ENCODE measurements around the gene ZNRF2.

Gene ZNRF2

DNA sequence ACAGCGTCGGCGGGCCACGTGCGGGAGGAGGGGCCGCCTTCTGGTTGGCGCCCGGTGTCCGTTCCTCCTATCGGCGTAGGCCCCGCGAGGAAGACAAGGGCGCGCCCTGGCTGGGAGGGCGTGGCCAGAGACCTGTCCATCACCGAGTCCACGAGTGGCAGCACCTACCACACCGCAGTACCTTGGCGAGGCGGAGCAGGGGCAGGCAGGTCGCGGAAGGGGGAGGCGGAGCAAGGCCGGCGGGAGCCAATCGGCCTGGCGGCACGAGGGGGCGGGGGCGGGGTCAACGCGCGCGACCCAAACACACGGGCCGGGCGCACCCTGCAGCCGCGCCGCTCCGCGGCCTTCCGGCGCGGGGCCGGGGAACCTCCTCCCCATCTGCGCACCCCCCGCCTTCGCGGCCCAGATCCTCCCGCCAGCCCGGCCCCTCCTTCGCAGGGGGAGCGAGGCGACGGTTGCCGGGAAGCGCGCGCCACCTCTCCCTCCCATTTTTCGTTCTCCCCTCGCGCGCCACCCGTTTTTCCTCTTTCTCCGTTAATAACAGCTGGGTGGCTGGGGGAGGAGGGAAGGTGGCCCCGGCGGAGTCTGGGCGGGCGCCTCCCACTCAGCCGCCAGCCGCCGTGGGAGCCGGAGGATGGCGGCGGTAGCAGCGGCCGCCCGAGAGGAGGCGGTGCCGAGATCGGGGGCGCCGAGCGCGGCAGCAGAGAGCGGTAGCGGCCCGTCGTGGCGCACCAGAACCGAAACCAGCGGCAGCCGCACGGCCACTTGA lies at the start of gene ZNRF2:
Gene ZNRF2, plus strand, starts transcription at position 300 of the 769 bp plus-strand sequence. CDS start 761 bp downstream, outside the sequence.
- H2AFZ ChIP-seq (ENCODE audit: low read length, unreplicated experiment), result peak within 1 kb of the TSS; percentile 97
- no peaks in the 10 kb centered on the region for H3K4me1 ChIP-seq (ENCODE audit: control insufficient read depth, insufficient read depth, low read length, unreplicated experiment)
- H3K27me3 ChIP-seq (ENCODE audit: insufficient read depth, low read length), result no peaks in the 10 kb centered on the region

DNA sequence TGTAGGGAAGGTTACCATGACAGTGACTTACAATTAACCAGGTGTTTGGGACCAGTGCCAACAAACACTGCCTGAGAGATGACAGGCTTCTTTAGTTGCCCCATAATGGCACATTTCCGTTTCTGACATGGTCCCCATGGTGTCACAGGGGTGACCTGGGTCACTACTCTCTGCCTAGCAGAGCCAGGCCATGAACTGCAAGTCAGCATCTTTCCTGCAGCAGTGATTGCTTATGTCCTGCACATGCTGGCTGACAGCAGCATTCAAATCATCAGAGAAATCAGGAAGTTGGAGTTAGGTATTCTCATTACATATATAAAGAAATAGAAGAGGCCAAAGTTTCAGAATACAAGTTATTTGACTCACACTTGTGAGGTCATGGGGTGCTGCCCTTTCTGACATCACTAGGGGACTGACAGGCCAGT lies 47.1 kb upstream of the ZNRF2 start:
- H2AFZ ChIP-seq (ENCODE audit: low read length, unreplicated experiment), result no peak overlapping the region
- H3K36me3 ChIP-seq (ENCODE audit: insufficient read depth, low read length), result no peaks in the 10 kb centered on the region
- peaks cover 10% of the 10 kb centered on the region for H3K4me1 ChIP-seq (ENCODE audit: control insufficient read depth, insufficient read depth, low read length, unreplicated experiment)
- H3K27me3 ChIP-seq (ENCODE audit: insufficient read depth, low read length), result peaks cover 6% of the 10 kb centered on the region; the same call in 1 of the 2 replicates
- no peaks in the 10 kb centered on the region for H3K79me2 ChIP-seq (ENCODE audit: control insufficient read depth, insufficient read depth, low read length, unreplicated experiment)
- H3K4me3 ChIP-seq (ENCODE audit: low read depth, low read length), result no peak overlapping the region
- H3K27ac ChIP-seq (ENCODE audit: low read depth, low read length), result no peak overlapping the region

More for the DNA sequence above, at the start of gene ZNRF2:
- Histone ChIP-seq H3K36me3 (ENCODE audit: insufficient read depth, low read length) (no peaks in the 10 kb centered on the region), H3K4me3 (ENCODE audit: low read depth, low read length) (peak within 1 kb of the TSS; percentile 89), H3K27ac (ENCODE audit: low read depth, low read length) (peak within 1 kb of the TSS; percentile 74), H3K79me2 (ENCODE audit: control insufficient read depth, insufficient read depth, low read length, unreplicated experiment) (peaks cover 26% of the 10 kb centered on the region)

DNA sequence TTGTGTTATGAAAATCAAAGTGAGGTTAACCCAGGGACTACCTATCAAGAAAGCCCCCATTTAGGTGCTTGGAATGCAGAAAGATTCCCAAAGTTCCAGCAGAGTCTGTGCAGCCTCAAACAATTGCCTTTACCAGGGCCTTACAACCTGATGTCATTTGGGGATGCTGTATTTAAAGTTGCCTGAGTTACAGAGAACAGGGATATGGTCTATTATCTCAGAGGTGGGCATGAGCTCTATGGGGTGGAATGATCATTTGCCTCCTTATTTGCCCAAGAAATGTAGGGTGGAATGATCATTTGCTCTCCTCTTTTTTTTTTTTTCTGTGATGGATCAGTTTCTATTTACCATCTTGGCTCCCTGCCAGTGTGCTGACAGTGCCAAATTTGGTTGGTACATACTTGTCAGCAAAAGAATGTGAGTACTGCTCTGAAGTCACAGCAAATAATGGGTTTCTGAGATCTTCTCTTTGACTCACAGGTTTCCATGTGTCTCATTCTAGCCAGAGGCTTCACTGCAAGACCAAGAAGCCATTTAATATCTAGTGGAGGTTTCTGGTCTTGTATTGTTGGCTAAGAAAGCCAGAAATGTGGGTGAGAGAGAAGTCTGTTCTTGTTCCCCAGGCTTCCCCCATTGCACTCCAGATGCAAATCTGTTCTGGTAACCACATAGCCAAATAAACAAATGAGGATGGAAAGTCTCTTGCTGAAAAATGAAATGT lies 45.5 kb upstream of the ZNRF2 start:
- Histone ChIP-seq H3K79me2 (ENCODE audit: control insufficient read depth, insufficient read depth, low read length, unreplicated experiment) (no peaks in the 10 kb centered on the region), H3K27me3 (ENCODE audit: insufficient read depth, low read length) (peaks cover 6% of the 10 kb centered on the region; the same call in 1 of the 2 replicates), H3K4me3 (ENCODE audit: low read depth, low read length) (no peak overlapping the region), H3K36me3 (ENCODE audit: insufficient read depth, low read length) (no peaks in the 10 kb centered on the region), H3K4me1 (ENCODE audit: control insufficient read depth, insufficient read depth, low read length, unreplicated experiment) (peaks cover 10% of the 10 kb centered on the region), H2AFZ (ENCODE audit: low read length, unreplicated experiment) (no peak overlapping the region), H3K27ac (ENCODE audit: low read depth, low read length) (no peak overlapping the region)

DNA sequence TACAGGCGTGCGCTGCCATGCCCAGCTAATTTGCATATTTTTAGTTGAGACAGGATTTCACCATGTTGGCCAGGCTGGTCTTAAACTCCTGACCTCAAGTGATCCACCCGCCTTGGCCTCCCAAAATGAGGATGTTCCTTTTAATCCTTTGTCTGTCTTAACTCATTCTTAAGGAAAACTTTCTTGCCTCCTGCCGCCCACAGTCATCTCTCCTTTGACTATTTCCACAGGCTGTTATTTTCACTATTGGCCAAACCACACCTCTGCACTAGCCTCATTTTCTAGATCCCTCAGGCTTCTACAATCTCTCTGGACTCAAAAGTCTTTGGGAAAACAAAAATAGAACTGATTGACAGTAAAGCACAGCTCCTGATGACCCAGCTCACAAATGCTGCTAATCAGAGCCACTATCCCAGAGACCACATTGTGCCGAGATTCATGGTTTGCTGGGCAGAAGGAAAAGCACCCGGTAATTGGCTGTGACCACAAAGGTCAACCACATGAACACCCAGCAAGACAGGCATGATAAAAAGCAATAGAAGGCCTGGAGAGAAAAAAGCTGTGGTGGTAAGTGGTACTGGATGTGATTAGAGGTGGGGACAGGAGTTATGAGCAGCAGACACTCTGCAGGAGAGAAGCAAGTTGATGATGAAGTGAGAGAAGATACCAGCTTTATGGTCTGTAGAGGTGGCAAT lies 44.1 kb upstream of the ZNRF2 start:
- Histone ChIP-seq H3K27ac (ENCODE audit: low read depth, low read length) (no peak overlapping the region), H3K4me1 (ENCODE audit: control insufficient read depth, insufficient read depth, low read length, unreplicated experiment) (peaks cover 10% of the 10 kb centered on the region), H3K4me3 (ENCODE audit: low read depth, low read length) (no peak overlapping the region), H3K79me2 (ENCODE audit: control insufficient read depth, insufficient read depth, low read length, unreplicated experiment) (no peaks in the 10 kb centered on the region), H3K36me3 (ENCODE audit: insufficient read depth, low read length) (no peaks in the 10 kb centered on the region), H3K27me3 (ENCODE audit: insufficient read depth, low read length) (peaks cover 15% of the 10 kb centered on the region), H2AFZ (ENCODE audit: low read length, unreplicated experiment) (no peak overlapping the region)

DNA sequence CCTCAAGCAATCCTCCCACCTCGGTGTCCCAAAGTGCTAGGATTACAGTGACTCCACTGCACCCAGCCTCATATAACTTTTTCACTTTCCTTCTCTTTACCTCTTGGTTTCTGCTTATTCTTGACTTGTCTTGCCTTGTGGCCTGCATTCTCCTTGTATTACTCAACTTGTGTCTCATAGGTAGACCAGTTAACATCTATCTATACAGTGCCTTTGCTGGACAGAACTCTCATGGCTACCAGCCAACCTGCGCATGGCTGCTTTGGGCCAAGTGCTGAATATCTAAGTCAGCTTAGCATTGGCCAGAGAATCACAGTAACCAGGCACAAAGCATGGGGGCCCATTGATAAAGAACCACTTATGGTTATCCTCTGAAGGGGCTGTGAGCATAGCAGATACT lies 42.6 kb upstream of the ZNRF2 start:
- Histone ChIP-seq H3K27ac (ENCODE audit: low read depth, low read length) (no peak overlapping the region), H3K4me1 (ENCODE audit: control insufficient read depth, insufficient read depth, low read length, unreplicated experiment) (peaks cover 10% of the 10 kb centered on the region), H3K4me3 (ENCODE audit: low read depth, low read length) (no peak overlapping the region)

GRCh38 chr7:30244340-30244739 lies 40.1 kb upstream of the ZNRF2 start:
- Histone ChIP-seq H2AFZ (ENCODE audit: low read length, unreplicated experiment) (no peak overlapping the region), H3K79me2 (ENCODE audit: control insufficient read depth, insufficient read depth, low read length, unreplicated experiment) (no peaks in the 10 kb centered on the region), H3K27me3 (ENCODE audit: insufficient read depth, low read length) (peaks cover 37% of the 10 kb centered on the region), H3K27ac (ENCODE audit: low read depth, low read length) (no peak overlapping the region), H3K36me3 (ENCODE audit: insufficient read depth, low read length) (no peaks in the 10 kb centered on the region), H3K4me1 (ENCODE audit: control insufficient read depth, insufficient read depth, low read length, unreplicated experiment) (peaks cover 2% of the 10 kb centered on the region), H3K4me3 (ENCODE audit: low read depth, low read length) (no peak overlapping the region)

More for the DNA sequence above, 42.6 kb upstream of the ZNRF2 start:
- Histone ChIP-seq H3K27me3 (ENCODE audit: insufficient read depth, low read length) (peaks cover 20% of the 10 kb centered on the region), H2AFZ (ENCODE audit: low read length, unreplicated experiment) (no peak overlapping the region), H3K79me2 (ENCODE audit: control insufficient read depth, insufficient read depth, low read length, unreplicated experiment) (no peaks in the 10 kb centered on the region), H3K36me3 (ENCODE audit: insufficient read depth, low read length) (no peaks in the 10 kb centered on the region)

DNA sequence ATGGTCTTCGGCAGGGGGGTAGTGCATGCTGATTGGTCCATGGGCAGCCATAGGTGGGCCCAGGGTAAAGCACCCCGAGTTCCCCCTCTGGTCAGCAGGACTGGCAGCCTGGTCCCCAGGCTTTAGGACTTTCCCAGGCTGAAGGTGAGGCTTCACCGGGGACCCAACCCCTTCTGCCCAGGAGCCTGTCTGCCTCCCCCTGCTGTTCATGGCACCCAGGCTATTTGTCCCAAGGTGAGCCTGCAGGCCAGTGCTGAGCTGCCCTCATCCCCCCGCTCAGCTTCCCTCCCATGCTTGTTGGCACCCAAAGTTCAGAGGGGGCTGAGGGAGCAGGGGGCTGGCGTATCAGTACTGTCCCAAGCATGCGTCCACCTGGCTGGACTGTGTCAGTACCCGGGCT lies 38.5 kb upstream of the ZNRF2 start:
- no peak overlapping the region for H3K4me3 ChIP-seq (ENCODE audit: low read depth, low read length)
- no peaks in the 10 kb centered on the region for H3K4me1 ChIP-seq (ENCODE audit: control insufficient read depth, insufficient read depth, low read length, unreplicated experiment)
- H2AFZ ChIP-seq (ENCODE audit: low read length, unreplicated experiment), result no peak overlapping the region
- no peak overlapping the region for H3K27ac ChIP-seq (ENCODE audit: low read depth, low read length)
- no peaks in the 10 kb centered on the region for H3K36me3 ChIP-seq (ENCODE audit: insufficient read depth, low read length)
- peaks cover 31% of the 10 kb centered on the region for H3K27me3 ChIP-seq (ENCODE audit: insufficient read depth, low read length)
- H3K79me2 ChIP-seq (ENCODE audit: control insufficient read depth, insufficient read depth, low read length, unreplicated experiment), result no peaks in the 10 kb centered on the region

GRCh38 chr7:30246392-30246791 lies 38.0 kb upstream of the ZNRF2 start:
- H3K27ac ChIP-seq (ENCODE audit: low read depth, low read length), result no peak overlapping the region
- no peaks in the 10 kb centered on the region for H3K79me2 ChIP-seq (ENCODE audit: control insufficient read depth, insufficient read depth, low read length, unreplicated experiment)
- H2AFZ ChIP-seq (ENCODE audit: low read length, unreplicated experiment), result no peak overlapping the region
- H3K4me3 ChIP-seq (ENCODE audit: low read depth, low read length), result no peak overlapping the region
- peaks cover 31% of the 10 kb centered on the region for H3K27me3 ChIP-seq (ENCODE audit: insufficient read depth, low read length)
- H3K36me3 ChIP-seq (ENCODE audit: insufficient read depth, low read length), result no peaks in the 10 kb centered on the region
- H3K4me1 ChIP-seq (ENCODE audit: control insufficient read depth, insufficient read depth, low read length, unreplicated experiment), result no peaks in the 10 kb centered on the region

GRCh38 chr7:30247541-30248401 lies 36.6 kb upstream of the ZNRF2 start:
- no peak overlapping the region for H2AFZ ChIP-seq (ENCODE audit: low read length, unreplicated experiment)
- H3K27ac ChIP-seq (ENCODE audit: low read depth, low read length), result no peak overlapping the region
- peaks cover 5% of the 10 kb centered on the region for H3K4me1 ChIP-seq (ENCODE audit: control insufficient read depth, insufficient read depth, low read length, unreplicated experiment)
- no peak overlapping the region for H3K4me3 ChIP-seq (ENCODE audit: low read depth, low read length)
- no peaks in the 10 kb centered on the region for H3K79me2 ChIP-seq (ENCODE audit: control insufficient read depth, insufficient read depth, low read length, unreplicated experiment)
- peaks cover 31% of the 10 kb centered on the region for H3K27me3 ChIP-seq (ENCODE audit: insufficient read depth, low read length)
- no peaks in the 10 kb centered on the region for H3K36me3 ChIP-seq (ENCODE audit: insufficient read depth, low read length)

DNA sequence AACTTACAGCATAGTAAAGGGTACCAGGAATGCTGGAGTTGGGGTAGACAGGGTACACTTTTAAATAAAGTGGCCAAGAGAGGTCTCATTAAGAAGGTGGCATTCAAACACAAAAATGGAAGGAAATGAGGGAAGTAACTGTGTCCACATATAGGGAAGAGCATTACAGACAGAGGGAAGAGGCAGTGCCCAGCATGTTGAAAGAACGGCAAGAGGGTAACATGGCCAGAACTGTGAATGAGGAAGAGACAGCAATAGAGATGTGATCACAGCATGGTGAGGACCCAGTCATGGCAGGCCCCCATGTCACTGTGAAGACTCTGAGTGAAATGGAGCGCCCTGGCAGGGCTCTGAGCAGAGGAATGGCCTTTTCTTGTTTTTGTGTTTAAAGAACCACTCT lies 35.1 kb upstream of the ZNRF2 start:
- no peaks in the 10 kb centered on the region for H3K36me3 ChIP-seq (ENCODE audit: insufficient read depth, low read length)
- H2AFZ ChIP-seq (ENCODE audit: low read length, unreplicated experiment), result no peak overlapping the region
- H3K79me2 ChIP-seq (ENCODE audit: control insufficient read depth, insufficient read depth, low read length, unreplicated experiment), result no peaks in the 10 kb centered on the region
- H3K4me3 ChIP-seq (ENCODE audit: low read depth, low read length), result no peak overlapping the region
- H3K4me1 ChIP-seq (ENCODE audit: control insufficient read depth, insufficient read depth, low read length, unreplicated experiment), result peaks cover 9% of the 10 kb centered on the region
- H3K27ac ChIP-seq (ENCODE audit: low read depth, low read length), result no peak overlapping the region
- peaks cover 31% of the 10 kb centered on the region for H3K27me3 ChIP-seq (ENCODE audit: insufficient read depth, low read length)

Data from ACC112 (cell line).